Measurements from ENCODE around the gene SLC25A25. TPM values are rescaled to one million over a fixed set of nuclear protein-coding genes. Genes with fewer than 3 reads are reported as not detected.

The SLC25A25 gene
- total and polyA plus RNA-seq, 10 of the 15 experiments (the other 5 are each of a cell fraction or from before 2014, with no cell fraction given): 0.04 to 17.1 (median 12.4) TPM; not detected in 1

- no TSS peak for BruUV-seq (replicated peaks)
- SMC1A ChIA-PET (ENCODE audit: uncharacterized antibody, unreplicated experiment): no interaction called here
- POLR2A ChIA-PET: interaction anchor here (0.7 kb wide), 1 partner anchor 33 kb away, joined by 5 read pairs; no protein-coding TSS in a partner anchor
- FAIRE-seq (no peak), DNase-seq (ENCODE audit: low read depth, low spot score) (no peak), ATAC-seq (no peak)
- H3K27me3 ChIP-seq (replicated peaks in 1 of 2; ENCODE audit: control insufficient read depth in 2 of 2, insufficient read depth in 2 of 2, low read length in 1 of 2): no peaks in the 10 kb centered on the region
- no peaks in the 10 kb centered on the region for H4K20me1 ChIP-seq (ENCODE audit: control insufficient read depth, insufficient read depth)
- no peak overlapping the region for H3K4me2 ChIP-seq (ENCODE audit: control insufficient read depth, insufficient read depth)
- CTCF ChIA-PET: interaction anchor here (0.6 kb wide), 1 partner anchor 8 kb away, joined by 3 read pairs; no protein-coding TSS in a partner anchor
- H3K9ac ChIP-seq (ENCODE audit: control insufficient read depth, insufficient read depth, low read length): no peak overlapping the region
- RAD21 ChIA-PET (ENCODE audit: unreplicated experiment): no interaction called here
- H3K27ac ChIP-seq (ENCODE audit: control insufficient read depth, insufficient read depth): no peak overlapping the region
- no peaks in the 10 kb centered on the region for H3K4me1 ChIP-seq (ENCODE audit: control insufficient read depth, insufficient read depth, low read length)
- in situ Hi-C loops (cut with MboI): no loop called here
- H3K9me3 ChIP-seq (replicated peaks; ENCODE audit: control insufficient read depth, insufficient read depth, low read length): no peaks in the 10 kb centered on the region
- no peak overlapping the region for H2AFZ ChIP-seq (ENCODE audit: control insufficient read depth, low read depth, low read length)
- no peak overlapping the region for H3K4me3 ChIP-seq
- WGBS (ENCODE audit: insufficient coverage, insufficient replicate concordance, low lambda C conversion rate, missing lambda C conversion rate): 84% methylated on average over 12 of the region's 20 CpGs
- no peaks in the 10 kb centered on the region for H3K79me2 ChIP-seq (ENCODE audit: control insufficient read depth, insufficient read depth, low read length)
- H3K36me3 ChIP-seq (ENCODE audit: control insufficient read depth in 2 of 2, insufficient read depth in 2 of 2, low read length in 1 of 2): peaks cover 13 to 31% of the 10 kb centered on the region in 2 experiments
- intact Hi-C loops (cut with micrococcal nuclease; ENCODE audit: unreplicated experiment): no loop called here
- no peak for TF ChIP-seq ZBTB4 (CRISPR knock-in tag; IDR thresholded peaks at IDR 0.05)
- no peak for TF ChIP-seq USF2 (IDR thresholded peaks at IDR 0.05; ENCODE audit: borderline replicate concordance, low read depth, low read length)
- TF ChIP-seq IRF4 (IDR thresholded peaks at IDR 0.05; ENCODE audit: low read depth, low read length): no peak
- no peak for TF ChIP-seq CEBPB (IDR thresholded peaks at IDR 0.05; ENCODE audit: borderline replicate concordance in 1 of 2, low read depth in 2 of 2, low read length in 2 of 2)
- TF ChIP-seq ATF2 (IDR thresholded peaks at IDR 0.05; ENCODE audit: low read length): no peak
- no peak for TF ChIP-seq ETV6 (conservative IDR thresholded peaks at IDR 0.05 in 1 of 2, IDR thresholded peaks at IDR 0.05 in 1 of 2; ENCODE audit: borderline replicate concordance in 1 of 2, low read depth in 1 of 2)
- TF ChIP-seq SMAD5 (IDR thresholded peaks at IDR 0.05; ENCODE audit: low read depth): no peak
- no peak for TF ChIP-seq LARP7 (IDR thresholded peaks at IDR 0.05)
- no peak for TF ChIP-seq CBFB (IDR thresholded peaks at IDR 0.05; ENCODE audit: low read depth)
- TF ChIP-seq MEF2A (IDR thresholded peaks at IDR 0.05; ENCODE audit: insufficient read depth, low read depth, low read length): no peak
- TF ChIP-seq HSF1 (IDR thresholded peaks at IDR 0.05; ENCODE audit: low read depth, low read length): no peak
- no peak for TF ChIP-seq SKIL (IDR thresholded peaks at IDR 0.05; ENCODE audit: low read depth, poor library complexity, severe bottlenecking)
- TF ChIP-seq JUND (IDR thresholded peaks at IDR 0.05; ENCODE audit: low read depth, low read length): no peak
- TF ChIP-seq ZNF24 (IDR thresholded peaks at IDR 0.05): no peak
Observed at GRCh38 chr9:128109050-128109709, 41.1 kb downstream of the SLC25A25 start.

All from GM12878 (cell line).